ENCODE measurements around the gene RBP5. TPM values are rescaled to one million over a fixed set of nuclear protein-coding genes. Genes with fewer than 3 reads are reported as not detected.
A peak's percentile ranks its signal among the peaks of the same experiment; 100 is the strongest.

RBP5 gene
- total RNA-seq, 1 experiment from 2014 or later = 2.7 TPM

GRCh38 chr12:7129287-7129871, 690 bp upstream of the RBP5 start:
- Histone ChIP-seq H3T11ph (ENCODE audit: low read length) (no peak overlapping the region), H3K79me2 (ENCODE audit: insufficient read depth, low read length) (no peaks in the 10 kb centered on the region), H3K27ac (ENCODE audit: insufficient read length, low read depth, low read length) (no peak overlapping the region), H2BK15ac (ENCODE audit: low read depth, low read length) (no peak overlapping the region), H3K9ac (ENCODE audit: extremely low read depth, insufficient read length, low read length) (no peak overlapping the region), H3K23ac (ENCODE audit: insufficient read length, low read depth, low read length) (no peak overlapping the region), H3K56ac (ENCODE audit: insufficient read length, low read depth, low read length) (no peak overlapping the region), H3K4me2 (ENCODE audit: insufficient read depth, insufficient read length, low read length) (peak overlapping the region; percentile 99), H4K20me1 (ENCODE audit: control insufficient read depth, insufficient read depth, insufficient read length) (peaks cover 2% of the 10 kb centered on the region), H2AFZ (ENCODE audit: low read length) (no peak overlapping the region), H3K14ac (ENCODE audit: insufficient read depth, low read length) (peak overlapping the region; percentile 87), H4K8ac (replicated peaks; ENCODE audit: insufficient read length, low read depth, low read length) (no peak overlapping the region), H2BK20ac (ENCODE audit: low read depth, low read length, poor library complexity, severe bottlenecking) (no peak overlapping the region), H3K4ac (ENCODE audit: low read depth, low read length) (no peak overlapping the region), H3K9me3 (ENCODE audit: control insufficient read depth, low read depth, low read length) (no peaks in the 10 kb centered on the region), H4K91ac (ENCODE audit: insufficient read length, low read depth, low read length) (no peak overlapping the region), H2BK12ac (ENCODE audit: insufficient read length, low read depth, low read length) (no peak overlapping the region), H2AK5ac (ENCODE audit: insufficient read length, low read length) (no peak overlapping the region), H3K4me1 (ENCODE audit: insufficient read depth, low read length) (peaks cover 12% of the 10 kb centered on the region; the same call in 1 of the 2 replicates), H3K79me1 (ENCODE audit: insufficient read depth, low read depth, low read length, poor library complexity, severe bottlenecking) (no peaks in the 10 kb centered on the region), H2BK5ac (ENCODE audit: insufficient read length, low read length) (no peak overlapping the region), H3K18ac (ENCODE audit: insufficient read length, low read depth, low read length) (peak overlapping the region; percentile 87), H3K23me2 (ENCODE audit: insufficient read length, low read depth, low read length, poor library complexity, severe bottlenecking) (peaks cover 17% of the 10 kb centered on the region), H2BK120ac (ENCODE audit: low read depth, low read length, poor library complexity, severe bottlenecking) (no peak overlapping the region), H3K27me3 (ENCODE audit: insufficient read depth, low read length) (no peaks in the 10 kb centered on the region; the same call in 1 of the 2 replicates), H4K5ac (ENCODE audit: insufficient read length, low read depth, low read length) (no peak overlapping the region)
- Mint-ChIP-seq H3K9me3 (no peaks in the 10 kb centered on the region; a peak in 2 of 5 replicates), H3K4me1 (peaks cover 30 to 44% of the 10 kb centered on the region in 2 experiments), H3K36me3 (ENCODE audit: insufficient read depth in 1 of 3, low read depth in 3 of 3) (peaks cover 1 to 9% (median 8%) of the 10 kb centered on the region in 3 experiments; a peak in 4 of 7 replicates), H3K27ac (peak overlapping the region in 1 of 3 experiments; percentile 98; a peak in 1 of 7 replicates), H3K27me3 (ENCODE audit: low read depth) (peaks cover 7% of the 10 kb centered on the region), H3K4me3 (peak overlapping the region; percentile 85 to 86)
- no peak for TF ChIP-seq CTCF (conservative IDR thresholded peaks at IDR 0.05)
- no peak for DNase-seq
- WGBS (ENCODE audit: extremely low coverage, insufficient read length, low lambda C conversion rate) = no CpG with 5 or more reads among the region's 19 CpGs
